Liver (tissue), 9 donors: ENCODE measurements around the gene DOCK2. TPM values are rescaled to one million over a fixed set of nuclear protein-coding genes. Genes with fewer than 3 reads are reported as not detected.

Experiments used
- DNase-seq: peaks from one replicate; pipeline ENCODE4 v3.0.0-alpha.2; 2017; ENCODE audit warnings: low spot score
- H3K27ac ChIP-seq, 2 donors: one replicate each; pipeline ENCODE4 v1.7.0; 2013; ENCODE audit warnings: inconsistent platforms in 2 of 2, low read length in 2 of 2, control low read depth in 1 of 2, low read depth in 1 of 2, mild to moderate bottlenecking in 1 of 2
- H3K27me3 ChIP-seq, 4 donors: one replicate each; pipeline versions ENCODE4 v1.6.1 to v1.7.0; 2013; ENCODE audit warnings: low read length in 3 of 4, inconsistent platforms in 1 of 4, mild to moderate bottlenecking in 1 of 4, moderate library complexity in 1 of 4; ENCODE audit not compliant: control insufficient read depth in 4 of 4, insufficient read depth in 4 of 4
- H3K36me3 ChIP-seq, 4 donors: one replicate each; pipeline versions ENCODE4 v1.6.1 to v1.7.0; 2013; ENCODE audit warnings: low read length in 3 of 4, mild to moderate bottlenecking in 3 of 4, low read depth in 1 of 4, moderate library complexity in 1 of 4; ENCODE audit not compliant: control insufficient read depth in 4 of 4, insufficient read depth in 3 of 4
- H3K4me1 ChIP-seq, 4 donors: one replicate each; pipeline versions ENCODE4 v1.6.1 to v1.7.0; 2013; ENCODE audit warnings: low read length in 3 of 4, mild to moderate bottlenecking in 3 of 4, moderate library complexity in 1 of 4; ENCODE audit not compliant: control insufficient read depth in 4 of 4, insufficient read depth in 4 of 4
- H3K4me3 ChIP-seq, 3 donors: one replicate each; pipeline versions ENCODE4 v1.6.1 to v1.7.0; 2013; ENCODE audit warnings: low read length in 3 of 3, control low read depth in 1 of 3, low read depth in 1 of 3, mild to moderate bottlenecking in 1 of 3
- H3K9ac ChIP-seq, 2 donors: one replicate each; pipeline ENCODE4 v1.7.0; 2013; ENCODE audit warnings: low read length in 2 of 2, mild to moderate bottlenecking in 2 of 2, moderate library complexity in 2 of 2, control low read depth in 1 of 2, low read depth in 1 of 2
- H3K9me3 ChIP-seq, 4 donors: one replicate each; pipeline versions ENCODE4 v1.6.1 to v1.7.0; 2013; ENCODE audit warnings: low read length in 3 of 4; ENCODE audit not compliant: control insufficient read depth in 4 of 4
- CTCF ChIP-seq: fragments of 150-350 bp; IDR thresholded peaks from 2 replicates; pipeline ENCODE4 v1.5.1; 2017; ENCODE audit warnings: improper control_type of control experiment, low read depth, low read length; ENCODE audit not compliant: missing input control
- EGR1 ChIP-seq, 2 donors: IDR thresholded peaks; 2 replicates each; pipeline ENCODE4 v1.6.1; 2016 to 2018; ENCODE audit warnings: antibody characterized with exemption in 2 of 2, low read depth in 2 of 2
- FOXA1 ChIP-seq: IDR thresholded peaks from 2 replicates; pipeline ENCODE4 v1.6.1; 2016; ENCODE audit warnings: antibody characterized with exemption
- FOXA2 ChIP-seq: IDR thresholded peaks from 2 replicates; pipeline ENCODE4 v1.6.1; 2016; ENCODE audit warnings: antibody characterized with exemption
- GABPA ChIP-seq, 2 donors: IDR thresholded peaks in 1 of 2; conservative IDR thresholded peaks in 1 of 2; 2 replicates each; pipeline ENCODE4 v1.6.1; 2016; ENCODE audit warnings: antibody characterized with exemption in 2 of 2, mild to moderate bottlenecking in 1 of 2, moderate library complexity in 1 of 2
- HNF4A ChIP-seq, 2 donors: conservative IDR thresholded peaks; 2 replicates each; pipeline ENCODE4 v1.6.1; 2016; ENCODE audit warnings: antibody characterized with exemption in 2 of 2, mild to moderate bottlenecking in 2 of 2
- JUND ChIP-seq, 2 donors: IDR thresholded peaks; 2 replicates each; pipeline ENCODE4 v1.6.1; 2016; ENCODE audit warnings: antibody characterized with exemption in 2 of 2
- MAX ChIP-seq: IDR thresholded peaks from 2 replicates; pipeline ENCODE4 v1.6.1; 2016; ENCODE audit warnings: antibody characterized with exemption
- NR2F2 ChIP-seq: IDR thresholded peaks from 2 replicates; pipeline ENCODE4 v1.6.1; 2016; ENCODE audit warnings: antibody characterized with exemption
- RAD21 ChIP-seq, 2 donors: IDR thresholded peaks; 2 replicates each; pipeline ENCODE4 v1.6.1; 2016; ENCODE audit warnings: antibody characterized with exemption in 2 of 2, mild to moderate bottlenecking in 2 of 2
- REST ChIP-seq: IDR thresholded peaks from 2 replicates; pipeline ENCODE4 v1.6.1; 2016; ENCODE audit warnings: antibody characterized with exemption, mild to moderate bottlenecking
- RXRA ChIP-seq, 2 donors: IDR thresholded peaks; 2 replicates each; pipeline ENCODE4 v1.6.1; 2017 to 2018; ENCODE audit warnings: antibody characterized with exemption in 2 of 2, mild to moderate bottlenecking in 1 of 2
- SP1 ChIP-seq: IDR thresholded peaks from 2 replicates; pipeline ENCODE4 v1.6.1; 2018; ENCODE audit warnings: antibody characterized with exemption, mild to moderate bottlenecking
- TAF1 ChIP-seq: conservative IDR thresholded peaks from 2 replicates; pipeline ENCODE4 v1.6.1; 2016; ENCODE audit warnings: antibody characterized with exemption, mild to moderate bottlenecking
- YY1 ChIP-seq: IDR thresholded peaks from 2 replicates; pipeline ENCODE4 v1.6.1; 2016; ENCODE audit warnings: antibody characterized with exemption, mild to moderate bottlenecking
- ZBTB33 ChIP-seq: IDR thresholded peaks from 2 replicates; pipeline ENCODE4 v1.6.1; 2016; ENCODE audit warnings: antibody characterized with exemption
- whole genome bisulfite sequencing: extraction: QIAGEN DNeasy Blood & Tissue Kit; methylation state at CpG from one replicate; pipeline ENCODE4 v1.1.7; 2013; 5-methylcytosine and 5-hydroxymethylcytosine counted together
- polyA plus RNA-seq, 2 donors: library from polyadenylated mRNA; stranded (reverse) in 1 of 2; unstranded in 1 of 2; fragments of 200-250 nt in 1 of 2; fragments of >200 nt in 1 of 2; fragmentation: Nextera tagmentation in 1 of 2; extraction: Ambion mirVana in 1 of 2; gene quantifications; one replicate each; pipeline versions ENCODE4 v1.2.1 to v1.2.3, GENCODE V29; 2013 to 2015
- total RNA-seq, 2 donors: library from RNA; depleted of rRNA; stranded (reverse); fragments of >200 nt; gene quantifications; one replicate each; pipeline ENCODE4 v1.2.3, GENCODE V29; 2014
- donor health status: healthy.
- donor health status: healthy.
- donor health status: healthy.
- donor health status: healthy.
- donor health status: healthy.

DOCK2 gene
- total and polyA plus RNA-seq, 4 donors, result 2.3 to 26.6 (median 8.2) TPM

GRCh38 chr5:169742771-169743296, 105.8 kb downstream of the DOCK2 start:
- WGBS, result 81% methylated on average over 7 of the region's 7 CpGs
- peaks cover 0 to 5% (median 0%) of the 10 kb centered on the region in 4 donors for H3K36me3 ChIP-seq
- no peak for DNase-seq
- TF ChIP-seq ZBTB33, result no peak
- TF ChIP-seq FOXA2, result no peak
- no peak for TF ChIP-seq GABPA (IDR thresholded peaks at IDR 0.05 in 1 of 2, conservative IDR thresholded peaks at IDR 0.05 in 1 of 2)
- no peak for TF ChIP-seq RXRA (IDR thresholded peaks at IDR 0.05)
- TF ChIP-seq MAX, result no peak
- no peak for TF ChIP-seq SP1
- no peak for TF ChIP-seq NR2F2
- TF ChIP-seq EGR1 (IDR thresholded peaks at IDR 0.05; ENCODE audit: low read depth in 2 of 2), result no peak
- no peak for TF ChIP-seq HNF4A (conservative IDR thresholded peaks at IDR 0.05)
- no peak for TF ChIP-seq JUND (IDR thresholded peaks at IDR 0.05)
- no peak for TF ChIP-seq RAD21 (IDR thresholded peaks at IDR 0.05)
- H3K27ac ChIP-seq, result no peak overlapping the region
- H3K4me3 ChIP-seq, result no peak overlapping the region
- H3K9me3 ChIP-seq, result no peaks in the 10 kb centered on the region
- H3K27me3 ChIP-seq, result peaks cover 0 to 13% (median 0%) of the 10 kb centered on the region in 4 donors
- H3K9ac ChIP-seq, result no peak overlapping the region
- H3K4me1 ChIP-seq, result no peaks in the 10 kb centered on the region

- Histone ChIP-seq H3K4me1 (no peaks in the 10 kb centered on the region), H3K27me3 (peaks cover 0 to 13% (median 0%) of the 10 kb centered on the region in 4 donors), H3K9me3 (no peaks in the 10 kb centered on the region), H3K36me3 (peaks cover 0 to 5% (median 0%) of the 10 kb centered on the region in 4 donors), H3K4me3 (no peak overlapping the region), H3K27ac (no peak overlapping the region), H3K9ac (no peak overlapping the region)
- TF ChIP-seq TAF1, result no peak
- no peak for TF ChIP-seq FOXA1
- TF ChIP-seq MAX, result no peak
- no peak for TF ChIP-seq NR2F2
- TF ChIP-seq SP1, result no peak
- TF ChIP-seq REST, result no peak
- TF ChIP-seq CTCF, result no peak
- TF ChIP-seq YY1, result no peak
- no peak for TF ChIP-seq RAD21 (IDR thresholded peaks at IDR 0.05)
- TF ChIP-seq JUND (IDR thresholded peaks at IDR 0.05), result no peak
- TF ChIP-seq GABPA (IDR thresholded peaks at IDR 0.05 in 1 of 2, conservative IDR thresholded peaks at IDR 0.05 in 1 of 2), result no peak
- no peak for TF ChIP-seq EGR1 (IDR thresholded peaks at IDR 0.05; ENCODE audit: low read depth in 2 of 2)
- TF ChIP-seq FOXA2, result no peak
- no peak for TF ChIP-seq HNF4A (conservative IDR thresholded peaks at IDR 0.05)
- no peak for TF ChIP-seq ZBTB33
- WGBS, result 76% methylated on average over 1 of the region's 1 CpG
- no peak for DNase-seq
Observed at GRCh38 chr5:169744336-169744735, 107.3 kb downstream of the DOCK2 start.
